GM19328 (cell line): ENCODE measurements around the gene SREBF2.
"Not testable (repeated sequence)": the region's sequence is repeated elsewhere in the genome, so short reads cannot be mapped to it uniquely, and the experiment has no call there.

Experiments used
- ATAC-seq: cut with Tn5 transposase; IDR thresholded peaks from one replicate; pipeline ENCODE4 v1.9.1; 2021; ENCODE audit warnings: mild to moderate bottlenecking, moderate library complexity; ENCODE audit not compliant: unreplicated experiment

Gene SREBF2

DNA sequence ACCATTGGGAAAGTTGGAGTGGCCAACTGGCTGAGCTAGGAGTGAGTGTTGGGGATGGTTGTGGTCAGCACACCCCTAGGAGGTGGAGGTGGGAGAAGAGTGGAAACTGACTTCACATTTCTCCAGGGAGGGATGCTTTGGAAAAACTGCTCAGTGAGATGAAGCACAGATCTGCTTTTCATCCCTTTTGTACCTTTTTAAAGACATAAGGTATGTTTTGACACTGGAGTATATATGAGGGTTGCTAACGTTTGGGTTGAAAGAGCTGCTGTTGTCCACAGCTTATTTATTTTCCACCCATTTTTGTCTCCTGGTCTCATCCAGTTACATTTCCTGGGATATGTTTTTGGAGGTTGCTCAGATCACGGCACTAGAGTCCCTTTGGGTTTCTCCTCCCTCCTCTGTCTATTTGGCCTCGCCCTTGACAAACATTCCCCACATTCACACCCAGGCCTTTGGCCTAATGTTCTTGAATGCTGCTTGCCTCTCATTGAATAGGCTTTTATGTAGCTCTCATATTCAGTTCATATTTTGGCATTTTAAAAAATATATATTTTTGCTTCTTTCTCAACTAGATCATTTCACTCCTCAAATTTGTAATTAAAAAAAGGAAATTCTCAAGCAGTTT lies 8.3 kb downstream of the SREBF2 start:
- no peak for ATAC-seq

DNA sequence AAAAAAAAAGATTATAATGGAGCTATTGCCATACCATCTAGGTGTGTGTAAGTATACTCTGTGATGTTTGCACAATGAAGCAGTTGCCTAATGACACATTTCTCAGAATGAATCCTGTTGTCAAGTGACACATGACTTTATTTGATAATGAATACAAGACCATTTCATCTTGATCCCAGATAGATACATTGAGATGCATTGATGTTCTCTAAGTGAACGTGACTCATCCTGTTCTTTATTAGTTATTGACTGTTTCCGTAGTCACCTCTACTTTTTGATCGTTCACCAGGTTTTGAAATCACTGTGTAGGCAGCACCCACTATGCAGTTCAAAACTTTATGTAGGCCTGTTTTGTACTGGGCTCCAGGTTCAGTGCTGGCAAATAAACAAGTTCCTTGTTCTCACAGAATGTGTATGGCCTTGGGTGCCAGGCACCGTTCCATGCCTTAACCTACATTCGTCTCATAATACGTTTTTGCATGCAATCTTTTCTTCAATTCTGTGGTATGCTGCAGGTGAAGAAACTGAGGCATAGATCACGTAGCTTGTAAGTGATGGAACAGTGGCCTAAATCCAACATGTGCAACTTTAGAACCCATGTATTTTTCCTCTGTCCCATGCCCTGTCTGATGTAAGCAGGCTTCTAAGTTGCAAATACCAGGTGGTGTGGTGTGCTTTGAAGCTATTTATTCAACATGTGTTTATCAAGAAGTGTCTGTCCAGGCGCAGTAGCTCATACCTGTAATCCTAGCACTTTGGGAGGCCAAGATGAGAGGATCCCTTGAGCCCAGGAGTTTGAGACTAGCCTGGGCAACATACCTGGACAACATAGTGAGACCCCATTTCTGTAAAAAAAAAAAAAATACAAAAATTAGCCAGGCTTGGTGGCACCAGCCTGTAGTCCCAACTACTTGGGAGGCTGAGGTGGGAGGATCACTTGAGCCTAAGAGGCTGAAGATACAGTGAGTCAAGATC lies 10.4 kb downstream of the SREBF2 start:
- no peak for ATAC-seq

DNA sequence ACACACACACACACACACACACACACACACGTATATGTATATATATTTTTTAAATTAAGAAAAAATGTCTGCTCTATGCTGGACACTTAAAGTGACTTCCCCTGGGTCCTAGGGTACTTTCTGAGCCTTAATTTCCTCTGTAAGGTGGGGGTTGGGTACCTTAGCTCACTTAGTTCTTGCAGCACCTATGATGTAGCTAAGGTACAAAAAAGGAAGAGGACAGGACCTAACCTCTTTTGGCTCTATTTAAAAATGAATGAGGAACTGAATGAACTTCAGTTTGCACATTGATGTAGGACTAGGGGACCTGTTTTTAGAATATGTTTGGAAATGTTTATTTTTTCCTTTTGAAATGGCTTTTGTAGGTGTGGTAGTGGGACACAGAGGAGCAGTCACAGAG lies 11.1 kb downstream of the SREBF2 start:
- no peak for ATAC-seq

DNA sequence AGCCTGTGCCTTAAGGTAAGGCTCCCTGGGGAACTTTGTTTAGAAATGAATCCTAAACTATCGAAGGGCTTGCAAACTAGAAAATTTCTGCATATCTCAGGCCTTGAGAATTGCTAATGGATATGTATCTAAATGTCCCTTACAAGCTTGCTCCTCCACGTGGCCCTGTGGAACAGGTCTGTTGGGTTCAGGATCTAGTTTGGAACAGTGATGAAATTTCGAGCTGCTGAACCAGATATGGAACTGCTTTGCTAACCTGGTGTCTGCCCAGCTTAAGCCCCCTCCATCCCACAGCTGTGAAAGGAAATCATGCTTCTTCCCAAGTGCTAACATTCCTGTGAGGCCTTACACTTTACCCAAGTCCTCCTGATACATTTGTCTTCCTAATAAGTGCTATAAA lies 11.6 kb downstream of the SREBF2 start:
- ATAC-seq: no peak

DNA sequence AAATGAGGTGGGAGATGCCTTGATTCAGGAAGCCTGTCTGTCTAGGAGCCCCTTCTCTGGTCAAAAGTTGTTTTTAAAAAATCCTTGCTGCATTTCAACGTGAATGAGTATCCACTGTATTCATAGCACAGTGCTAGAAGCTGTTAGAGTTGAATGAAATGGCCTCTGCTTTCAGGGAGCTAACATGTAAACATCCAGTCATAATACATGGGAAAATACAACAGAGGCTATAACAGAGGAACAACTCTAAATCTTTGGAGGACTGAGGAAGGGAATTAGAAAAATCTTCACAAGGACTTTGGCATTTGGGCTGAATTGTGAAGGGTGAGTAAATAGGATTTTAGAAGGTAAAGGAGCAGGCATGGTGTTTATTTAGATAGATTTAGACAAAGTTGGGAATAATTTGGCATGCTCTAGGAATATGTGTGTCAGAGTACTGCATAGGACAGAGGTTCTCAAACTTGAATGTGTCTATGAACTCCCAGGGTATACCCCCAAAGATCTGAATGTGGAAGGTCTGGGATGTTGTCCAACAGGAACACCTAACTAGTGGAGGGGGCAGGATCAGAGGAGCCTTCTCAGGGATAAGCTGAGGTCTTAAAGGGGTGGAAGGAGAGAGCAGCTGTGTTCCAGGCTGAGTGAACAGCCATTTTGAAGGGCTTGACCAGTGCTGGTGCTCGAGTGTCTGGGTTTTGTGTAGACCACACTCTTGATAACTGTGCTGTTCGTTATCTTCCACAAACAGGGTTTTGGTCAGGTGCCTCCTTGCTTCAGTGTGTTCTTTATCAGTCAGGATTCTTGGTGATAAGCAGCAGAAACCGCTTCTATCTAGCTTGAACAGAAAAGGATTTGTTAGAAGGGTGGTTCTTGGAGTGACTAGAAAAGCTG lies 12.7 kb downstream of the SREBF2 start:
- no peak for ATAC-seq

- no peak for ATAC-seq
Measured at GRCh38 chr22:41846268-41846987, 13.5 kb downstream of the SREBF2 start.

- no peak for ATAC-seq
Measured at GRCh38 chr22:41847300-41847699, 14.4 kb downstream of the SREBF2 start.

DNA sequence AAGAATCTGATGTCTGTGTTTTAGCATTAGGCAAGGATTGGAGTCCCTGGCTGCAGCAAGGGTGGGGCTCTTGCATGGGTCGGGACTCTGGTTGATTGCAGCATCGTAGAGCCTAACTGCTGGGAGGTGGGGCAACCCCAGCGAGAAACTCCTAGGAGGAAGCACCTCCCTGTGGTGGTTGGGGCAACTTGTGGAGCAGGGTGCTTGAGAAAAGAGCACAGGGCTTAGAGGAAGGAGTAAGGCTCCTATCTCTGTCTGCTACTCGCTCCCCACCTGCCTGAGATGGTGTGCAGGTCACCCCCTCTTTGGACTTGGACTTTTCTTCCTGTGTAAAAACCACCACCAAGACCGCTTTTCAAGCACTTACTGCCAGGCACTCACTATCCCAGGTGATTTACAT lies 15.6 kb downstream of the SREBF2 start:
- no peak for ATAC-seq

GRCh38 chr22:41856469-41856868 lies 23.6 kb downstream of the SREBF2 start:
- no peak for ATAC-seq

- ATAC-seq: no peak
Measured at GRCh38 chr22:41857155-41857859, 24.4 kb downstream of the SREBF2 start.

DNA sequence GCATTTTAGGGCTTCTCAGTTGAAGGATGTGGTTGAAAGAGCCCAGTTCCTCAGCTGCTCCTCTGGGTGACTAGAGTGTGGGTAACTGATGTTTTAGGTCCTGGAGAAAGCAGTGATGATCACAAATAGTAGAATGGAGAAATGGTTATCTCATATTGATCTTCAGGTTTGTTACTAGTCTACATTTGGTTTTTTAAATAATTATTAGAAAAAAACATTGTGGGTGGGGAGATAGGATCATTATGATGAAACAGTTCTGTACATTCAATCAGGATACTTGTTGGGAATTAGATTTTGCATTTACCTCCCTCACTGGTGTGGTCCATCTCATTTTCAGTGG lies 24.9 kb downstream of the SREBF2 start:
- ATAC-seq: no peak

DNA sequence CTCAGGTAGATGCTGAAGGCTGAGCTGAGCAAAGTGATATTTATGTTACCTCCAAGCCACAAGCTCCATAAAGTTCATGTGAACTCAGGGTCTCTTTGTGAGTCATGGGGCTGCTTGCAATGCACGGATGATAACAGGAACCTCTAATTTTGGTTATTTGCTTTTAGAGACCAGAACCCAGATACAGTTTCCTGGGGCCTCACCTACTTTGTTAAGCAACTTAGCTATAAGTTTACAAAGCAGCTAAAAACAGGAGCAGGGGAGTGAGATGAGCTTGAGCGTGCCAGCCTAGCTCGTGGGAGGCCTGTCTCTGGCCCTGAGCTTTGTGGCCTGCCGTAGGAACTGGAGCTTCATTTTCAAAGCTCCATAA lies 29.2 kb downstream of the SREBF2 start:
- no peak for ATAC-seq

DNA sequence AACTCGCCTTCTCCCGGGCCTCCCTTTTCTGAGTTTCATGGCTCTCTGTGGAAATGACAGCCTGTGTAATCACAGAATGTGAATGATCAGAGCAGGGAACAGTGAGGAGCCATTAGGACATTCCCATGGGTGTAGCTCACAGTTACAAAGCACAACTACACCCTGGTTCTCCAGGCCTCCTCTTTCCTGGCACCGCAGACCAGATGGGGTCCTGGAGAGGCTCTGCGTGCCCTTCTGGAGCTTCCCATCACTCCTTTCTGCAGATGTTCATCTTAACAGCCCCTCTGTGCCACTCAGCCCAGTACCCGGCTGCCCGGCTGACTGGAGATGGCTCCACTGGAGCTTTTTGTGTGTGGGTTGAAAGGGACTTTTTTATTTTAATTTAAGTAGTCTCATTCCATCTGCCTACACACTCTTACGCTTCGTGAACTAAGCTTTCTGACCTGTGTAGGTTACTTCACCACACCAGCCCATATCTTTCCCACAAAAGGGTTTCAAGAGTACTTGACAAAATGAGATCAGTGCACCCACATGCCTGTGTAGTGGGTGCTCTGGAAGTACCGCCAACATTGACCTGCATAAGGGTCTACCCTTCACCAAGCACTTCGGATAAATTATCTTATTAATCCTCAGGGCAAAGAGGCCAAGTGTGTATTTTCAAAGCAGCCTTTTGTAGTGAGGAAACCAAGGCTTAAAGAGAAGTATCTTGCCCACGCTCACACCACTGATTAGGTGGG lies 29.8 kb downstream of the SREBF2 start:
- peak; percentile 51 for ATAC-seq

GRCh38 chr22:41863472-41863871 lies 30.6 kb downstream of the SREBF2 start:
- ATAC-seq: no peak

- no peak for ATAC-seq
Measured at GRCh38 chr22:41868556-41868955, 35.7 kb downstream of the SREBF2 start.

DNA sequence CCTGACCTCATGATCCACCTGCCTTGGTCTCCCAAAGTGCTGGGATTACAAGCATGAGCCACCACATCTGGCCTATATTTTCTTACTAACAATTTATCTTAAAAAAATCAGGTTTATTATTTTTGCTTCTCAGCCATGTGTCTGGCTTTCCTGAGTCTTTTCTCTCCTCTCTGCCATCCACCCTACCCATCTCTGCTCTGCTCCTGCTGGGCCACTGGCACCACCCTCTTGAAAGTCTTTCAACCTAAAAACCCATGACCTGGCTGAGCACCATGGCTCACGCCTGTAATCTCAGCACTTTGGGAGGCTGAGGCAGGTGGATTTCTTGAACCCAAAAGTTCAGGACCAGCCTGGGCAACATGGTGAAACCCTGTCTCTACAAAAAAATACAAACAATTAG lies 37.2 kb downstream of the SREBF2 start:
- ATAC-seq: not testable (repeated sequence)

- no peak for ATAC-seq
Measured at GRCh38 chr22:41870786-41871185, 37.9 kb downstream of the SREBF2 start.

DNA sequence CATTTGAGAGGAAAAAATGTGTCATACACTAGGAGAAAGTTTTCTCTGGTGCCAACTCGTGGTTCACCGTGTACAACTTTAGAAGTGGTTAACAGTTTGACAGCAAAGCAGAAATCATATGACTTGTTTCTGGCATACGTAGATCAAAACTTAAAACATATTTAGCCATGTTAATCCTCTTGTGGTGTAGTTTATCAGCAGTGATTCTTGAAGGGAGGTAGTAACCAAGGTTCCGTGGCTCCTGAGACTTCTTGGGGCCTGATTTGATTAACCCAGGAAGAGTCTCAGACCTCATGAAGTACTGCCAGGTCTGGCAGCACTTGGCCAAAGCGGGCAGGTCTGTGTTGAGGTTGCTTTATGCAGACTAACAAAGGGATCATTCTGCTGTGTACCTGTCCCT lies 40.5 kb downstream of the SREBF2 start:
- no peak for ATAC-seq

DNA sequence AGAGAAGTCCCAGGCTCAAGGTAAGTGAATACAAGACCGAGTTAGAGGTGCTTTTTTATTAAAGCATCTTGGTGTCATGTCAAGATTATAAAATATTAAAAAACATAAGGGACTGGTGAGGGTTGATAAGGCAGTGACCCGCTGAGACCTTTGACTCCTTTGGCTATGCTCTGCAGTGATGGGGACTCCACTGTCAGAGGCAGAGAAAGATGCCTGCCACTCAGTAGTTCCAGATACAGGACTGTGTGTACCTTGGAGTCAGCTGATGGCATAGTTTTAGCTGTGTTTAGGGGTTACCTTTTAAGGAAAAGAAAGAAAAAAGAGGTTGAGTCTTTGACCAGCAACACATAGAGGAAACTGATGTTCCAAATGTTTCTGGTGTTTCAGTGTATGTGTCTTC lies 41.2 kb downstream of the SREBF2 start:
- ATAC-seq: no peak
